Activated CD4-positive, CD25-positive, alpha-beta regulatory T cell (primary cell): ENCODE measurements around the gene MUC13.
"Not testable (repeated sequence)": the region's sequence is repeated elsewhere in the genome, so short reads cannot be mapped to it uniquely, and the experiment has no call there.

Experiments used
- DNase-seq, 4 experiments: peaks; one replicate each; lab custom pipeline; 2025; lab: John Stamatoyannopoulos, UW

The MUC13 gene, protein sequence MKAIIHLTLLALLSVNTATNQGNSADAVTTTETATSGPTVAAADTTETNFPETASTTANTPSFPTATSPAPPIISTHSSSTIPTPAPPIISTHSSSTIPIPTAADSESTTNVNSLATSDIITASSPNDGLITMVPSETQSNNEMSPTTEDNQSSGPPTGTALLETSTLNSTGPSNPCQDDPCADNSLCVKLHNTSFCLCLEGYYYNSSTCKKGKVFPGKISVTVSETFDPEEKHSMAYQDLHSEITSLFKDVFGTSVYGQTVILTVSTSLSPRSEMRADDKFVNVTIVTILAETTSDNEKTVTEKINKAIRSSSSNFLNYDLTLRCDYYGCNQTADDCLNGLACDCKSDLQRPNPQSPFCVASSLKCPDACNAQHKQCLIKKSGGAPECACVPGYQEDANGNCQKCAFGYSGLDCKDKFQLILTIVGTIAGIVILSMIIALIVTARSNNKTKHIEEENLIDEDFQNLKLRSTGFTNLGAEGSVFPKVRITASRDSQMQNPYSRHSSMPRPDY

DNA sequence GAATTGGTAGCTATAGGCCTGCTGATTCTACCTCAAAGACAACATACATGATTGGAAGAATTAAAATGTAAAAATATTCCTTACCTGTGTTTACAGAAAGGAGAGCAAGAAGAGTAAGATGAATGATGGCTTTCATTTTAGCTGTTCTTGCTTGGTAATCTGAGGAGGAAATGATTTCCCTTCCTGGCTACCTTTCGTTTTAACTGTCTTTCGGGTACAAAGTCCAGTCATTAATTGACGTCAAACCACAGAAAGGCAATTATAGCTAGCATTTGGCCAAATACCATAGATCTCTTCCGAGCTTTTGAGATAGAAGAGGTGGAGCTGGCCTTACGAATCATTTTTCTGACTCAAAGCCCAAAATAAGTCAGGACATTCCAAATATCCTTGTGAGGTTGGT is at the start of gene MUC13:
Gene MUC13, minus strand, starts transcription at position 175 of the 400 bp plus-strand sequence. Its CDS starts 39 bp downstream, at position 136.
- no peak for DNase-seq

DNA sequence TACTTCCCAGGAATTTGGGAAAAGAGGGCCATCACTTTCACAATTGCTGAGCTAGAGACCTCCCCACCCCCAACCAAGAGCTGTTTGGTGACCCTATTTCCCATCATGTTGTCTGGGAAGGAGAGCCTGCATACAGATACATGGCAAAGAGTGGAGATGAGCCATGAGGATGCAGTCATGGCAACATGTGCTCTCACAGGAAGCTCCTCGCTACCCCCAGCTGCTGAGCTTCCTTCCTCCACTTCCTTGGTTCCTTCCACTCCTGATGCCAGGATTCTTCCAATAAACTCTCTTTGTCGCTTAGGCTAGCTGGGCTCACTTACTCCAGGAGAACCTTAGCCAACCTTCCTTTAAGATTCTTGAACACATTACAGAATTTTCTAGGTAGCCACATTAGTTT is 48.3 kb upstream of the MUC13 start:
- no peak for DNase-seq

DNA sequence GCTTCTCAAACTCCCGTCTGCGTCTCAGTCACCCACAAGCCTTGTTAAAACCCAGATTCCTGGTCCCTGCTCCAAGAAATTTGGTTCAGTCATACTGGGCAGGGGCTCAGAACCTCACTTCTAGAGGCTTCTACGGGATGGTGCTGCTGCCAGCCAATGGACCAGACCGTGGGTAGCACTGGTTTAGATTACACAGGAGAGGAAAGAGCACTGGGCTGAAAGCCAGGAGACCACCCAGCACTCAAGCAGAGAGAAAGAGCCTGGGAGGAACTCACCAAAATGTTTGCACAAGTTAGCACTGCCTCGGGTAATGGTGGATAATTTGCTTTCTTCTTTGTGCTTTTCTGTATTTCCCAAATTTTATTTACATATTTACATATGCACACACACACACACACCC is 46.9 kb upstream of the MUC13 start:
- DNase-seq = no peak

DNA sequence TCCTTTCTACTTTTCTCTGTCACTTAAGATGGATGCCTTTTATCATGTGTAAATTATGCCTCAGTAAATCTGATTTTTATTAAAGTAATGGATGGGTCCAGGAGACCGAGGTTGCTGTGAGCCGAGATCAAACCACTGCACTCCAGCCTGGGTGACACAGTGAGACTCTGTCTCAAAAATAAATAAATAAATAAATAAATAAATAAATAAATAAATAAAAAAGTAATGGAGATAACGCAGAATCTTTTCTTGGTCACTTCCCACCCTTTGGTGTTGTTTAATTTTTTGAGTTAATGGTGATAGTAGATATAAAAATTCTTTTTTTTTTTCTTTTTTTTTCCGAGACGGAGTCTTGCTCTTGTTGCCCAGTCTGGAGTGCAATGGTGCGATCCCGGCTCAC is 44.1 kb upstream of the MUC13 start:
- no peak for DNase-seq

DNA sequence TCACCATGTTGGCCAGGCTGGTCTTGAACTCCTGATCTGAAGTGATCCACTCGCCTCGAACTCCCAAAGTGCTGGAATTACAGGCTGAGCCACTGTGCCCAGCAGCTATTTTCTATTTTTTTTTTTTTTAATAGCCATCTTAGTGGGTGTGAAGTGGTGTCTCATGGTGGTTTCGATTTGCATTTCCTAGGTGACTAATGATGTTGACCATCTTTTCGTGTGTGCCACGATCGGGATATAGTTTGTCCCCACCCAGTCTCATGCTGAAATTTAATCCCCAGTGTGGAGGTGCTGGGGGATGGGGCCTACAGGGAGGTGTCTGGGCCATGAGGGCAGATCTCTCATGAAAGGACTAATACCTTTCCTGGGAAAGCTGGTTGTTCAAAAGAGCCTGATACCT is 41.8 kb upstream of the MUC13 start:
- DNase-seq = no peak

DNA sequence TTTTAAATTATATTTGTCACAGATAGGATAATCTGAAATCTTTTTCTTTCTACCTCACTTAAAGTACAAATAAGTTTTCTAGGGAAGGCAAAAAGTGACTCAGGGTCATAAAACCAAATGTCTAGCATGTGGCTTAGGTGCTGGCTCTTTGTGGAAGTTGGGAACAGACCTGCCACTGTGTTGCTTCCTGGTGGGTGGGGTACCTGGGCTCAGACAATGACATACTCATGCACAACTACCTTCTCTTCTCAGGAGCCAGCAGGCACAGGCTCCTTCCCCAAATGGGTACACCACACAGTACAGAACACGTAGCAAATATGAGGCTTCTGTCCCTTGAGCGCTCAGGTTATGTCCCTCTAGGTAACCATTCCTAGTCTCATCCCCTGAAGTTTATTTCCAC is 40.1 kb upstream of the MUC13 start:
- no peak for DNase-seq

DNA sequence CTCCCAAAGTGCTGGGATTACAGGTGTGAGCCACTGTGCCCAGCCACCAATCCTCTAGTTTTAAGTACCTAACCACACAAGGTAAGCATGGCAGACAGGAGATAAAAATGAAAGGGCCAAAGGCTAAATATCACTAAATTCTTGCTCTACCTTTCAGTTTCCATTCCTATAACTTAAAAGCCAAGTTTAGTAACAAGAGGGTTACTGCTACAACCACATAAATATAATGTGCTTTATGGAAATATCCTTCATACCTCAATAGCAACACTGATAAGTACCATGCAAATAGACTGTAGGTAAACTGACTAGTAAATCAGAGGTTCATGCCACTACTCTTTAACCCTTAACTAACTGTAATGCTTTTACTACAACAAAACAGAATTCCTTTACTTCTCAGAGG is 38.7 kb upstream of the MUC13 start:
- DNase-seq = no peak

DNA sequence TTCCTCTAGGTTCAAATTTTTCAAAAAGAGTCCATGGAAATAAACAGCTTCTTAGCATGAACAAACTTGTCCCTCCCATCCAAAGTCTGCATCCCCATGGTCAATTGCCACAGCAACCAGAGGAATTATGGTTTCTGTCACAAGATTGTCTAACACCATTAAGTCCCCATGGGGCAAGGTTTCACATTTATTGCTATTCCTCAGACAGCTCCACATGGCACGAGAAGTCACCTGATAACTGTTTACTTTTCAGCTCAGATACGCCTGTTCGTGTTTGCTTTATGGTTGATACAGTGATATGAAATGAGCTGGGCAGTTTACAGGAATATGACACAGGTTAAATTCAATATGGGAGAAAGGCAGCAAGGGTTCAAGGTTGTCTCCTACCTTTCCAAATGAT is 37.9 kb upstream of the MUC13 start:
- DNase-seq = no peak

DNA sequence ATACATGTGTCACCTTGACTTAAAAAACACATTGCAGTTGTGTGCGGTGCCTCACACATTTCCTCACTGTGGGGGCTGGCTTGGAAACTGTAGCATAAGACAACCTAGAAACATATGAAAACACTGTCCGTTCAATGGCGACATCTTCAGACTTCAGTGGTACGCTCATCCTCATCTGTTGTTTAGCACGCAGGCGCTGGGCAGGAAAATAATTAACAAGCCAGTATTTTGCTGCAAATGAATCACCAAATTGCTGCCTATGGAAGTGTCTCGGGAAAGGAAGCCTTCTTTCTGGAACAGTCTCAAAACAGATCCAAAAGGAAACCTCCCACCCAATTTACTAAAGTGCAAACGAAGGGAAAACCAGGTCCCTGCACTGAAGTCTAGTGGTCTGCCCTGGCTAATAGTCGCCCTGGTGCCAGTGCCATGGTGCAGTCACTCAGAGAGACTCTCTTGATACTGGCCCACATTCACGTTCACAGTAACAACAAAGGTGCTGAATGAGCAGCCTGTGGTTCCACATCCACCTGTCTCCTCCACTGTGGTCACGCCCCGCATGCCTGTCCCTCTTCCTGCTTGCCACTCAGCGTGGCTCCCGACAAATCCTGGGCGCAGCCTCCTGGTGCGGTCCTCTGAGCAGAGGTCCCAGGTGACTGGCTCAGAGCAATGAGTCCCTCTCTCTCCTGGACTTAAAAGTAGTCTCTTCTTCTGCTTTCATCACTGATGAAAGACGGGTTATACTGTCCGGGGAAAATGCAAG is 35.6 kb upstream of the MUC13 start:
- no peak for DNase-seq

DNA sequence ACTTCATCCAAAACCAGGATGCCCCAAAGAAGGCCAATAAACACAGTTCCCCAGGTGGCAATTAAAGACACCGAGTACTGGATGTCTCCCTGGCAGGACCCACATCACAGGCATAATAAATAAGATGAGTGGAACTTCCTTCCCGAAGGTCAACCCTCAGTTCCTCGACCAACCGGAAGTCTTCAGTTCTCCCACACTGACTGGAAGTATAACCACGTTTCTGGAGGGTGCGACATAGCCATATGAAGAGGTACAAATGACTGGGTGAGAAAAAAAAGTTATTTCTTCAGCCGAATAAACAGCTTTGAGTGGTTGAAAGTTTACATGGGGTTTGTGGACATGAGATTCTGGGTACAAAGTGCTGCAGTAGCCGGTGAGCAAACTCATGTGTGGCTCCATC is 34.6 kb upstream of the MUC13 start:
- DNase-seq = no peak

DNA sequence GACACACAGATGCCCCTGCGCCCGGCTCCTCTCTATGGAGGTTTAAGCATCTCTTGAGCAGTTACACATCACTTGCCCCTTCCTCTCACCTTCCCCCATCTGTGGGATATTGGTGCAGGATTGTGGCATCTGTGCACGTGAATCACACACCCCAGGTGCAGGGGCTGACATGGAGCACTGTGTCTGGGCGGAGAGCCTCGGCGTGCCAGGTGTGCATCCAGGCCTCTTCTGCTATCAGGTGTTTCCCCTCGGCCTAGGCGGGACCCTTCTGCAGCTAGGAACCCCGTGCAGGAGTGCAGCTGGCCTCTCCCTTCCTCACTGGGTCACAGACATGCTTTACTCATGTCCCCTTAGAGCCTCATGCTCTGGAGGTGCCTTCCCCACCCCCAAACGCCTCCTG is 33.4 kb upstream of the MUC13 start:
- no peak for DNase-seq

DNA sequence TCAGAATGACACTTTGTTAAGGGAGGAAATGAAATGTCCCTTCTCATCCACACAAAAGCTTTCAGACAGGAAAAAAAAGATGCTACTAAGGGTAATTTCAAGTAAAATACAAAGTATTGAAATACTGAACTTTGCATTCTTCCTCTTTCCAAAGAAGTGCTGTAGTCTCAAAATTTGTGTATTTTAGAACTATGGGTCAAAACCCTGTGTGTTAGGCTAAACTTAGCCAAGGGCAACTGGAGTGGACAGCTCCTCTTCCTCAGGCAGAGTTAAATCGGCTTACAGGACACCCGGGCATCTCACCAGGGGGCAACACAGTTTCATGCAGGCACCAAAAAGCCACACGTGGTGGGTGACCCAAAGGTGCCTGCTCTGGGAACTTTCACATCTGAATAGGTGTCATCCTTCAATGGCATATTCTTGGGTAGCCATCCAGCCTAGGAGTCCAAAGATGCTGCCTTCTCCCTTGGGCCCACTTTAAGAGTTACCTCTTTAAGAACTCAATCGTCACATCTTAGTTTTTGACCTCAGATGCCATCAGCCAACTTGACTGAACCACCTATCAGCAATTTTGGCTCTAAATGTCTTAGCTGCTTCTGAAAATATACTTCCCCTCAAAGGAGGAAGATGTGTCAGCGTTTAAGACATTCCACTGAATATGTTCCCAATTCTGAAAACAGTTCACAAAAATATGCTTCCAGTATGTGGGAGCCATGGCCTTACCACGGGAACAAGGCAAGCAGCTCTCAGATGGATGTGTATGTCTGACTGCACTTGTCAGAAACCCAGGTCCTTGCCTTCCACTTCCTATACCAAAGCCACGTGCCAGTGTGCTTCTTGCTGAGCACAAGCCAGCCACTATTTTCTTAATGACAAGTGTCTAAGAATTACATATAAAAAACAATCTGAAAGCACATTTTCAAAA is 32.2 kb upstream of the MUC13 start:
- DNase-seq = no peak

DNA sequence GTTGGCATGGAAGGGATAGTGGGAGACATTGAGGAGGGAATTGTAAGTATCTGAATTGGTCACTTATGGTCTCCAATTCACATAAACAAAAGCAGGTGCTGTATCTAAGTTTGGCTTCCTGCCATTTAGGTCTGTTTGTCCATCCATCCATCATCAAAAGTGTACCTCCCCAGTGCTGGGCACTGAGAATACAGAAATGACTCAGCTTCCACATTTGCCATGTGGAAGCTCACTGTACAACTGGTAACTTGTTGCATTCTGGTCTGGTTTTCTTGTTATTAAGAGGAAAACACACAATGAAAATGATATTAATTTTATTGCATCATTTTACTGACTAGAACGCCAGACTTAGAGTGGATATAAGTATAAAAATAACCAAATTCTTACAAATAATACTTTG is 30.9 kb upstream of the MUC13 start:
- DNase-seq = no peak

DNA sequence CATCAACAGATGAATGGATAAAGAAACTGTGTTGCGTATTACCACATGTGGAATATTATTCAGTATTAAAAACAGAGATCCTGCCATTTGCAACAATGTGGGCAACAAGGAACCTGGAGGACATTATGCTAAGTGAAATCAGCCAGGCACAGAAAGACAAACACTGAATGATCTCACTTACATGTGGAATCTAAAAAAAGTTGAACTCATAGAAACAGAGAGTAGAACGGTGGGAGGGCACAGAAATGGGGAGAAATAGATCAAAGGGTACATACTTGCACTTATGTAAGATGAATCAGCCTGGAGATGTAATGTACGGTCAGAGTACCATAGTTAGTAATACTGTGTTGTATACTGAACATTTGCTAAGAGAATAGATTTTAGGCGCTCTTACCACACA is 29.8 kb upstream of the MUC13 start:
- DNase-seq = no peak

DNA sequence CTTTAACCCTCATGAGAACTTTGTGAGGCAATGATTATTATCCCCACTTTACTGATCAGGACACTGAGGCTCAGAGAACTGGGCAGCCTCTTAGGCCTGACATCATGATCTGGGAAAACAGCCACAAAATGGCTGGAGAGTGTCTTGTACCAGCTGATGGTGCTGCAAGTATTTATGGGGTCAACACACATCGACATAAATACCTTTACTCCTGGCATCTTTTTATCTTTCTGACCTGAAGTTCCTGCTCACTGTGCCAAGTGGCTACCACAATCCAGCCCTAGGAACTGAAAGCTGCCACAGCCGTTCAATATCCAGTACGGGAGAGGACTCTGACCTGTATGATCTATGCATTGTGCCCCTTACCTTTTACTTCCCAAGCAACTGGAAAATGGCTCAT is 29.2 kb upstream of the MUC13 start:
- no peak for DNase-seq

DNA sequence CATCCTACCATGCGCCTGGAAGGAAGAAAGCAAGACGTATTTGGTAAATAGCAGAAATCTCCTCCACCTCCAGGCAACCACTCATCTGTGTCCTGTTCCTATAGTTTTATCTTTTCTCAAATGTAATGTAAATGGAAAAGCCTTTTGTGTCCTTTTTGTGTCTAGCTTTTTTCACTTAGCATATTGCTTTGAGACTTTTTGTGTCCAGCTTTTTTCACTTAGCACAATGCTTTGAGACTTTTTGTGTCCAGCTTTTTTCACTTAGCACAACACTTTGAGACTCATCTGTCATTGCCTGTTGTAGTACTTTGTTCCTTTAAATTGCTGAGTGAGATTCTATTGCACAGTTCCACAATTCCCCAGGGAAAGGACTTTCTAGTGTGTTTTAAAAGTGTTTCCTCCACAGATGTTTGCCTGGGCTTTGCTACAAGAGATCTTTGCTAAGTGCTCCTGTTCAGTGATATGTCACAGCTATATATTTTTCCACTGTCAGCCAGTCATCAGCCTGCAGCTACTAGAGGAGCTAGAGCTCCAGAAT is 27.9 kb upstream of the MUC13 start:
- no peak for DNase-seq

DNA sequence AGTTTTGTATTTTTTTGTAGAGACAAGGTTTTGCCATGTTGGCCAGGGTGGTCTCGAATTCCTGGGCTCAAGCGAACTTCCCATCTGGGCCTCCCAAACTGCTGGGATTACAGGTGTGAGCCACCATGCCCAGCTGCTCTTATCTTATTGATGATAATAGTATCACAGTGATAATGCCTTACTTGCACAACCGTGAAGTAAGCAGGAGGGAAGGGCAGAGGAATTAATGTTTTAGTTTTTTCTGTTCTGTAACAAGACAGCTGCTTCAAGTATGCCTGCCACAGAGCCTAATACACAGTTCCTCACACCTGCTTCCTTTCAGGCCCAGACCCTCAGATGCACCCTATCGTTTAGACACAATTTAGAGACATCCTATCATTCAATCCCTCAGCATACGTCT is 26.1 kb upstream of the MUC13 start:
- no peak for DNase-seq

DNA sequence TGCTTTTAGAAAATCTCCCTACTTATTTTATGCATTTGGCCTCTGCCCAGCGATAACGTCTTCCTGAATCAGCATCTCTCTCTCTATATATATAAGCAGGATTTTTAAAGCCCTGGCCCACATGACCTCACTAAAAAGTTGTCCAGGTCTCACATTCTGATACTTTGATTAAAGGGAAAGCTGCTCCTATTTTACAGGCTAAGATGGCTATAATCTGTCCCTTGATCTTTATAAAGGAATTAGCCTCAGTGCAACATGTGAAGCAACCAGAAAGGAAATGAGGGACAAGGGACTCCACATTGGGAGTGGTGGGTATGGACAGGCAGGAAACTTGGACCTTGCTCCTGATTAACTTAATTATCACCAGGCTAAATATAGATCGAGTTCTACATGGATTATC is 25.6 kb upstream of the MUC13 start:
- no peak for DNase-seq

DNA sequence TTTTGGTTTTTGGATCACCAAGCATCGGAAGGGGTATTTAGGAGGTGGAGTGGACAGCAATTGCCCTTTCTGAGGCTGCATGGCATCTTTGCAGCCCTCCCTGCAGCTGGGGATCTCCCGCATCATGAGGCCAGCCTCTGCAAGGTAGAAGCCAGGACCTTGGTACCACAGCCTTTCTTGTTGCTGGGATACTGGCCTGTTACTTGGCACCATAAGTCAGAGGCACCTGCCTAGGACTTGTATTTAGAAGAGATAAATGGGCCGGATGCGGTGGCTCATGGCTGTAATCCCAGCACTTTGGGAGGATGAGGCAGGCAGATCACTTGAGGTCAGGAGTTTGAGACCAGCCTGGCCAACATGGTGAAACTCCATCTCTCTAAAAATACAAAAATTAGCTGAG is 23.4 kb upstream of the MUC13 start:
- not testable (repeated sequence) for DNase-seq

DNA sequence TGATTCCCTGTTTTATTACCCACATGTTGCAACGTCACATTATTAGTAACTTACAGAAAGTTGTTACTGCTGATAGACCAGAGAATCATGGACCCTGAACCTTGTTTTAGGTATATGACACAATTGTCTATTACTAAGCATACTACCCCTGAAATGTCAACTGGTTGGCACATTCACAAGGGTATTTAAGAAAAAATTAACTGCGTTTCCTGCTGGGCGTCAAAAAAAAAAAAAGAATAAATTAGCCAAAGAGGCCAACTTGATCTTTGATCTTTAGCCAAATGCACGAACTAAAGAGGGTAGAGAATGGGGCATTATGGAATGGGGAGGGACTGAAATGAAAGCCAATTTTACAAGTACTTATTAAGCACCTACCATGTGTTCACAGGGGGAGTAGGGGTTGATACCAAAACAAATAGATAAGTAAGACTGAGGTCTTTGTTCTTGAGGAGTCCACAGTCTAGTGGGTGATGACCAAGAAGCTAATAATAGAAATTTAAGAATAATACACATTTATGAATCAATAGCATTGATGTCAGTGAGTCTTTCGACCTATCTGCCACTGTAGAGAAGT is 17.8 kb upstream of the MUC13 start:
- no peak for DNase-seq

DNA sequence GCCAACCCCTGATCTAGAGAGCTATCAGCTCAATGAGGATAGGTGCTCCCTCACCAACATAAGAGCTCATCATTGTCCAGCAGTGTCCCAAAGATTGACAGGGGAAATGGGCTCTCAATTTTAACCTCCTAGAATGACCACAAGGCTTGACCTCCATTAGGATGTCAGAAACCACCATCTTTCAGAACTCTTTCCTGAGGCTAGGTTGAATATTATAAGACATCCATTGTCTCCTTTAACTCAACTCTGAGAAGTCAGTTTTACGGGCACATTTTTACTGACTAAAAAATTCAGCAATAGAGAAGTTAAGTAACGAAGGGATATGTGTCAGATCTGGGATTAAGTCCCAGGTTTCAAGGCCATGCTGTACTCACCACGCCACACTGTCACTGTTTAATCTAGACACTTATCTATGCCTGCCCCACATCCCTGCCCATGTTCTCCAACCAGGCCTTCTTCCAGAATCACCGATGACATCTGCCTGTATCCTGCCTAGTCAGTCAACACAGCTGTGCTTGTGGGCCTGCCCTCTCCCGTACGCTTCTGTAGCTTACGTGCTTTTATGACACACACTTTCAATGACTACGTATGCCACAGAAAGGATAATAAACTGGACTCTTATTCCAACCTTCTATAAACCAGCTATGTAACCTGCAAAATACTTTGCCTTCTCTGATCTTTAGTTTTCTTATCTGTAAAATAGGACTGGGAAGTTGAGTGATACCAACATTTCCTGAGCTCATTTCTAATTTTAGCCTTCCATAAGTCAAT is 17.1 kb upstream of the MUC13 start:
- DNase-seq = no peak
